Measurements from ENCODE around the gene ATP6V1G2.

- TF ChIP-seq POLR2A (IDR thresholded peaks at IDR 0.05; ENCODE audit: low read depth, low read length) (no peak), CTCF (conservative IDR thresholded peaks at IDR 0.05; ENCODE audit: low read depth, low read length) (no peak), FOS (IDR thresholded peaks at IDR 0.05; ENCODE audit: low read depth, low read length) (no peak), NFE2L2 (IDR thresholded peaks at IDR 0.05; ENCODE audit: low read depth, low read length) (no peak), RCOR1 (IDR thresholded peaks at IDR 0.05; ENCODE audit: insufficient replicate concordance, low read length) (no peak)
Observed at GRCh38 chr6:31529329-31530150, 16.9 kb downstream of the ATP6V1G2 start.
